NCI-H510A (cell line): ENCODE data around the gene PES1.
"Not testable (repeated sequence)": the region's sequence is repeated elsewhere in the genome, so short reads cannot be mapped to it uniquely, and the experiment has no call there.

Experiments used
- DNase-seq: peaks from one replicate; lab custom pipeline; 2025; lab: John Stamatoyannopoulos, UW

The PES1 gene

DNA sequence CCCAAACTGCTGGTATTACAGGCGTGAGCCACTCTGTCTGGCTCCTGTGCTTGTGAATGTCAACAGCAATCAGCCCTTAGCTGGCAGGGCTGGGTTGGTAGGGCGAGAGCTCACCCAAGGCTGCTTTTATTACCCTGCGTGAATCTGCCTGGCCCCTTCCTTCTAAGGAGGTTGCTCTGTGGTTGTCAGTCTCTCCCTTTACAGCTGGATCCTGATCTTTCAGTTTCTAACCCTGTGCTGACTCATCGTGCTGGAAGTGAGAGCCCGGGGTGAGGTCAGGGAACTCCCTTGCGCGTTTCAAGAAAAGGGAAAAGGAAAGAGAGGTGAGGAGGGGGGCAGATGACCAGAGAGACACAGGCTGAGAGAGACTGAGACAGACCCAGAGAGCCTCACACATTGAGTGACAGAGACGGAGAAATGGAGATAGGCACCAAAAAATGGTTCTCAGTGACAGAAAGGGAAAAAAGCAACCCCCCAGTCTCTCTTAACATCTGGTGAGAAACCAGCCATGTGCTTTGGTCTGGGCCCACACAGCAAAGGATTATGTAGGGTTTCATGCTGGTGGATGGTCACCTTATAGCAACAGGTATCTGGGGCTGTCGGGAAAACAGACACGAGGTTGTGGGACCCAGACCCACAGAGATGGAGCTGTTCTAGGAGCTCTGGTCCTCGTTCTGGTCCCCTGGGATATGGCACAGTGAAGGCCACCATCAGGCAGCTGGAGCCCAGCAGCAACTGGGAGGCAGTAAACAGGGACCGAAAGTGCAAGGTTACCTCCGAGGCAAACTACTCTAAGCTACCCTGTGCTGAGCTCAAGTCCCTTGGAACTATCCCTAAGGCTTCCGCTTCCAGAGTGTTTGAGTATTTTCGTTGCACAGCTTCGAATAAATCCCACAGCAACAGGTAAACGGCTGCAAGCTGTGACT, 17.8 kb upstream of the PES1 start:
- DNase-seq = no peak

DNA sequence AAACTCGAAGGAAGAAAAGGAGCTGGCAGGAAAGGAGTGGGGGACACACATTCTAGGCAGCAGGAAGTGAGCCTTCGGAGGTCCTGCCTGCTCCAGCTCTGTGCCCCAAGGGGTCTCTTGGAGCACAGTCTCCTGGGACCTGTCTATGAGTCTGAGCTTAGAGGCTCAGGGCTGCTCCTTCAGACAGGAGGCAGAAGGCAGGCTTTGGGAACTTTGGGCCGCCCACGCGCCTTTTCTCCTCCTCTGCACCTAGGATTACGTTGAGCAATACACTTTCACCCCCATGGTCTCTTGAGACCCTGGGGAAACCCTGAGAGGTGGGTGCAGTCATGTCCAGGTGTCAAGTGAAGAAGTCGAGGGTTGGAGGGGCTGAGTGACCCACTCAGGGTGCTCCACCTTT, 16.2 kb upstream of the PES1 start:
- no peak for DNase-seq

DNA sequence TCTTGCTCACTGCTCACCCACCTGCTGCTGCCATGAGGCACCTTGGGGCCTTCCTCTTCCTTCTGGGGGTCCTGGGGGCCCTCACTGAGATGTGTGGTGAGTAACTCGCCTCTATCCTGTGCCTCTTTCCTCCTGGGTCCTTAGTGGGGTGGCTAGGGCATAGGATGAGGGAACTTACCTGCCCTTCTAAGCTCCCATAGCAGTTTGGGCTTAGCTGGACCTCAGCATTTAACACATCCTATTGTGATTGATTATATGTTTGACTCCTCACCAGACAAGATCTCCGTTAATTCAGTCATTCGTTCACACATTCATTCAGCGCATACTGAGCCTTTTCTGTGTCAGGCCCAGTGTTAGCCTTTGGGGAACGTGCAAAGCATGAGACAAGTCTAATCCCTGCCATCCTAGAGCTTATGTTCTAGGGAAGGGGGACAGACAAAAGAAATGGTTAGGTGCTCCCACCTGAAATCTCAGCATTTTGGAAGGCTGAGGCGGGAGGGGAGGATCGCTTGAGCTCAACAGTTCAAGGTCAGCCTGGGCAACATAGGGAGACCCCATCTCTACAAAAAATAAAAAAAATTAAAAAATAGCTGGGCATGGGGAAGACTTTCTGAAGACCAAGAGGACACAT, 15.7 kb upstream of the PES1 start:
- DNase-seq = no peak

DNA sequence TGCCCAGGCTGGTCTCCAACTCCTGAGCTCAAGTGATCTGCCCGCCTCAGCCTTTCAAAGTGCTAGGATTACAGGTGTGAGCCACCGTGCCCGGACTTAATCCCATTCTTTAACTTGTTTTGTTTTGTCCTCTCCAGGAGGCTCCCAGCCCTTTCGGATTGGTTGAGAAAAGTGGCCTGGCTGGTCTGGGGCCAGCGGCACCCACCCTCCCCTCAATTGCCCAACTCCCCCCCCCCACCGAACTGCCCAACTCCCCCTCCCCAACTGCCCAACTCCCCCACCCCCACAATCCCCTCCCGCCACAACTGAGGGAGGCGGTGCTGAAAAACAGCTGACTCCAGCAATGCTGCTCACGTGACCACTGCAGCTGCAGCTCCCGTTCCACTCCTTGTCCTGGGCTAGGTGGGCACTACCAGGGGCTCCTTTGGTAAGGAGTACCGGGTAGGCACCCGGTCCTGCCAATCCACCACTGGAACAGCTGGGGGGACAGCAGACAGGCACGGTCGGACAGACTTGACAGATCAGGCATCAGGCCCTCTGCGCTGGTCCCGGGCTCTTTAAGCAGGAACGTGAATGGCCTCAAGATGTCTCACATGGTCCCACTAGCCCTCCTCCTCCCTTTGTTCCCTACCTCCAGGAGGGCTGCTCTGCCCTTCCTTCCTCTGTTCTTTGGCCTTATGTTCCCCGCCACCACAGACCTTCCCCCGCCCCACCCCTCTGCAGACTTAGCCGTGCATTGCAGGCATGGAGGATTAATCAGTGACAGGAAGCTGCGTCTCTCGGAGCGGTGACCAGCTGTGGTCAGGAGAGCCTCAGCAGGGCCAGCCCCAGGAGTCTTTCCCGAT, 15.0 kb upstream of the PES1 start, which contains the start of gene TCN2:
TSS of gene TCN2 (plus strand) at position 720 of the 845 bp plus-strand sequence. CDS start 158 bp downstream, outside the sequence.
- DNase-seq = peak; percentile 57

DNA sequence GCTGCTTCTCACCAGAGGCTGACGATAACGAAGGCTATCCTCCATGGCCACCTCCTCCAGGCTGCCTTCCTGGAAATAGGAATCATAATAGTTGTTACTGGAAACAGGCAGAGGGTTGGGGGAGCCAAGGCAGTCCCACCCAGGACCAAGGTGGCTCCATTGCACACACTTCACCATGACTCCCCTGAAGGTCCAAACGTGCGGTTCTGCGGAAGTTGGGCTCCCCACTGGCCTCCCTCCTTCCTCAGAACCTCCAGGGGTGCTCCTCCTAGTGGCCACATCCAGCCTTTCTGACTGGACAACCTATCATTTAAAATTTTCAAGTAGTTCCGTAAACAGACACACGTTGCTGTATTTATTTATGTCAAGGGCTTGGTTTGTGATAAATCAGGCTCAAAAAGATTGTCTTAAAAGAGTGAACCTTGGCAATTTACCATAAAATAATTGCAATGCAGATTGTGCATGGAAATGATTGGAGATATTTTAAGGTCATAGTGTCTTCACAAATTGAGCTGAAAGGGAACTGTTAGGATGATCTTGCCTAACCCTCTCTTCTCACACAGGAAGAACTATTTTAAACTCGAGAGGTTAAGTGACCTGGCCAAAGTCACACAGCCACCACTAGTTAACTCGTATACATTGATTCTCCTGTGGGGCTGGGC, 13.9 kb upstream of the PES1 start:
- peak; percentile 12 for DNase-seq

DNA sequence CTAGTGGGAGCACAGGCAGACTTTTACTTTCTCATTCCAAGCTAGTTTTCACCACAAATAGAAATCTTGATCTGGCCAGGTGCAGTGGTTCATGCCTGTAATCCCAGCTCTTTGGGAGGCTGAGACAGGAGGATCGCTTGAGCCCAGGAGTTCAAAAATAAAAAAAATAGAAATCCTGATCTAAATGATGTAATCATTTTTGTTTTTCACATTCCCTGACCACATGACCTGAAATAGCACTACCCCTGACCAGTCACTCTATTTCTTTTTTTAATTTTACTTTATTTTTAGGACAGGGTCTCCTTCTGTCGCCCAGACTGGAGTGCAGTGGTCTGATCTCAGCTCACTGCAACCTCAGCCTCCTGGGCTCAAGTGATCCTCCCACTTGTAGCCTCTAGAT, 13.0 kb upstream of the PES1 start:
- DNase-seq = no peak

DNA sequence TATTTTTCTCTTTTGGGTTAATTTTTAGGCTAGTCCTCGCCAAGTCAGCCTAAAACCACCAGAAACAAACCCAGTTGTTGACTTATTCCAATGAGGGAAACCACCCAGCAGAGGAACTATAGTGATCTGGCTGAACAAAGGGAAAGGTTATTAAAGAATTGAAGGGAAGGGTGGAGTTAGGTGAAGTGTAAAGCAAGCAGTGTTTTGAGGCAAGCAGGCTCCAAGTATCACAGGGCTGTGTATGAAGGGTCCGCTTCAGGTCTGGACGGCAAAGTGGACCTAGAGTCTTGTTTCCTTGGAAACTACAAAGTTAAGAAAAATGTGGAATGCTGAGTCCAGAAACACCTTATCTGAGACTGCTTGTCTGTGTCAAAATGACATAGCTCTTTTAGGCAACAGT, 12.1 kb upstream of the PES1 start:
- no peak for DNase-seq

DNA sequence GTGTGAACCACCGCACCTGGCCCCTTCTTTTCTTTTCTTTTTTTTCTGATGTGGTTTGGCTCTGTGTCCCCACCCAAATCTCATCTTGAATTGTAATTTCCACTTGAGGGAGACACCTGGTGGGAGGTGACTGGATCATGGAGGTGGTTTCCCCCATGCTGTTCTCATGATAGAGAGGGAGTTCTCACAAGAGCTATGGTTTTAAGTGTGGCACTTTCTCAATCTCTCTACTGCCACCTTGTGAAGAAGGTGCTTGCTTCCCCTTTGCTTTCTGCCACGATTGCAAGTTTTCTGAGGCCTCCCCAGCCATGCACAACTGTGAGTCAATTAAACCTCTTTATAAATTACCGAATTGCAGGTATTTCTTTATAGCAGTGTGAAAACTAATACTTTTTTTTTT, 10.3 kb upstream of the PES1 start:
- DNase-seq = no peak

DNA sequence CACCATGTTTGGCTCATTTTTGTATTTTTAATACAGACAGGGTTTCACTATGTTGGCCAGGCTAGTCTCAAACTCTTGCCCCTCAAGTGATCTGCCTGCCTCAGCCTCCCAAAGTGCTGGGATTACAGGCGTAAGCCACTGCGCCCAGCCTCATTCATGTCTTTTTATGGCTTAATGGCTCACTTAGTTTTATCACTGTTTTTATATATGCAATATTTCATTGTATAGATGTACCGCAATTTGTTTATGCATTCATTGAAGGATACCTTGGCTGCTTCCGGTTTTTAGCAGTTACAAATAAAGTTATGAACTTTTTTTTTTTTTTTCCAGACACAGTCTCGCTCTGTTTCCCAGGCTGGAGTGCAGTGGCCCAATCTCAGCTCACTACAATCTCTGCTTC, 9.8 kb upstream of the PES1 start:
- no peak for DNase-seq

DNA sequence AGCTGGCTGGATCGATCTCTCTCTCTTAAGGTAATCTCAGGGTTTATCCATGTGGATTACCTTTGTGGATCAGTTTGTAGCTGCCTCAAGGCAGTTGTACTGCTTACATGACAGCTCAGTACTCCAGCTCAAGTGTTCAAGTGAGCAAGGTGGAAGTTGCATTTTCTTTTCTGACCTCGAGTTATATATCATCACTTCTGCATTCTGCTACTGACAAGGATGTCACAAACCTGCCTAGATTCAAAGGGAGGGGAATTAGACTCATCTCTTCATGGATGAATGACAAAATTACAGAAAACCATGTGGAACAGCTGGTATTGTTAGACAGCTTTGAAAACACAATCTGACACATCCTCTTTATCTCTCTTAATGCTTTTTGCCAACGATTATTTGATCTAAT, 9.2 kb upstream of the PES1 start:
- no peak for DNase-seq

DNA sequence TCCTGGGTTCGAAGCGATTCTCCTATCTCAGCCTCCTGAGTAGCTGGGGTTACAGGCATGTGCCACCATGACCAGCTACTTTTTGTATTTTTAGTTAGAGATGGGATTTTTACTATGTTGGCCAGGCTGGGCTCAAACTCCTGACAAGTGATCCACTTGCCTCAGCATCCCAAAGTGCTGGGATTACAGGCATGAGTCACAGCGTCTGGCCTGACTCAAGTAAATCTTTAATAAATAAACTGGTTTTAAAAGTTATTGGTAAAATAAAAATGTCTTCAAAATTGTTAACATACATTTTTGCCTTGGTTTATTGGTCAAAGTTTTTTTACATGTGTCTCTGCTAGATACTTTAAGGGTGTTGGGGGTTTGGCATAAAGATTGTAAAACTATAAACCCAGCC, 7.3 kb upstream of the PES1 start:
- no peak for DNase-seq

DNA sequence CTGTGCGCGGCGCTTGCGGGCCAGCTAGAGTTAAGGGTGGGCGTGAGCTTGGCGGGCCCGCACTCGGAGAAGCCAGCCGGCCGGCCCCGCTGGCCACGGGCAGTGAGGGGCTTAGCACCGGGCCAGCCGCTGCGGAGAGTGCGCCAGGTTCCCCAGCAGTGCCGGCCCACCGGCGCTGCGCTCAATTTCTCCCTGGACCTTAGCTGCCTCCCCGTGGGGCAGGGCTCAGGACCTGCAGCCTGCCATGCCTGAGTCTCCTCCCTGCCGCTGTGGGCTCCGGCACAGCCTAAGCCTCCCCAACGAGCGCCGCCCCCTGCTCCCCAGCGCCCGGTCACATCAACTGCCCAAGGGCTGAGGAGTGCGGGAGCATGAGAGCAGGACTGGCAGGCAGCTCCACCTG, 5.2 kb upstream of the PES1 start:
- DNase-seq = no peak

DNA sequence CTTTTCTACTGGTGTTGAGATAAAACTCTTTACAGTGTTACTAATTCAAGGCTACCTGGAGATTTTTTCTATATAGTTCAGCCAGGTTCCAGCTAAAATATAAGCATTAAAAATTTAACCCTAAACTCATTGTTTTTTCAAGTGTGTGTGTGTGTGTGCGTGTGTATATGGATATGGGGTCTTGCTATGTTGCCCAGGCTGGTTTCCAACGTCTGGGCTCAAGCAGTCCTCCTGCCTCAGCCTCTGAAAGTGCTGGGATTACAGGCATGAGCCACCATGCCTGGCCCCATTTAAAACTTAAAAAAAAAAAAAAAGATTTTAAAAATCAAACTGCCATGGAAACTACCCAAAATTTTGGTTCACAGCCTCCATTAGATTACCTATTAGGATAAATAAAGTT, 4.5 kb upstream of the PES1 start:
- DNase-seq = no peak

DNA sequence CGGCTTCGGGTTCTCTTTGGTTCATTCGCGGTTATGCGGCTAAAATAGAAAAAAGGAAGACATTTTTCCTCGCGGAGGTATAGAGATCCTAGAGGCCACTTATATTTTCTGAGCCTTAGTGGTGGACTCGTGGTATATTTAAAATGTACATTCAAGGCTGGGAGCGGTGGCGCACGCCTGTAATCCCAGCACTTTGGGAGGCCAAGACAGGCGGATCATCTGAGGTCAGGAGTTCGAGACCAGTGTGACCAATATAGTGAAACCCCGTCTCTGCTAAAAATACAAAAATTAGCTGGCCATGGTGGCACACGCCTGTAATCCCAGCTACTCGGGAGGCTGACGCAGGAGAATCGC, 627 bp upstream of the PES1 start:
- not testable (repeated sequence) for DNase-seq

DNA sequence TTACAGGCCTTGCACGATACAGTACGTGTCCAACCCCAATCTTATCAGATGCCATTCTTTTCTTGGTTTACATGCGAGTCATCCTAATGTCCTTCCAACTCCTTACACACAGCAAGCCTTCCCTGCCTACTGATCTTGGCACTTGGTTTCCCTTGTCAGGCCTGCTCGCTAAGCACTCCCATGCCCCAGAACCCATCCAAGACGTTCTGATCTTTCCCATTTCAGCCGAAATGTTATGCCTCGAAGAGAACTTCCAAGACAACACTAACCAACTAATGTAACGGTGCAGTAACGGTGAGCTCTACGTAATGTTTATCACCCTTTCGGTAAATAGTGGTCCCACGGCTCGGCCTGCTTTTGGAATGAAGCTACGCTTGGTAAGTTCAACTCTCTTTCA, 521 bp downstream of the PES1 start:
- DNase-seq = no peak

DNA sequence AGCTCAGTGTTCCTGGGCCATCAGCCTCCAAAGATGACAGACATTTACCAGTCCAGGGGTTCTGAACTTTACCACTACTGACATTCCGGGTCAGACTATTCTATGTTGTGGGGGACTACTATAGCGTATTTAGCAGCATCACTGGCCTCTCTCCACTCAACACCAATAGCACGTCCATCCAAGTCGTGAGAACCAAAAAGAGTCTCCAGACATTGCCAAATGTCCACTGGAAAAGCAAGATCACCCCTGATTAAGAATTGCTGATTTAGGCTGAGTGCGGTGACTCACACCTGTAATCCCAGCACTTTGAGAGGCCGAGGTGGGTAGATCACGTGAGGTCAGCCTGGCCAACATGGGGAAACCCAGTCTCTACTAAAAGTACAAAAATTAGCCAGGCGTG, 5.3 kb downstream of the PES1 start:
- DNase-seq = no peak

DNA sequence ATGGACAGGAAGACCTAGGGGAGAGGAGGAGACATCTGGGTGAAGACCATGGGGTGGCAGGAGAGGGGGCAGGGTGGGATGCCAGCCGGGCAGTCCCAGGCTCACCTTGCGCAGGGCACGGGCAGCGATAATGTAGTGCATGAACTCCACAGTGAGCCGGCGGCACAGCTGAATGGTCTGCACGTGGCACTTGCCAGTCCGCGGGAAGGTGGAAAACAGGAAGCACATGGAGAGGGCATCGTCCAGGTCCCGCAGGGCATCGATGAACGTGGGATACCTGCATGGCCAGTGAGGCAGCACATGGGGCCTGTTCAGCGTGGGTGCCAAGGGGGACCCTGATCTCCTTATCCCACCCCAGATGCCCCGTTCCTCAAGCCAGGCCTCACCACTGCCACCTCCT, 7.3 kb downstream of the PES1 start:
- no peak for DNase-seq

DNA sequence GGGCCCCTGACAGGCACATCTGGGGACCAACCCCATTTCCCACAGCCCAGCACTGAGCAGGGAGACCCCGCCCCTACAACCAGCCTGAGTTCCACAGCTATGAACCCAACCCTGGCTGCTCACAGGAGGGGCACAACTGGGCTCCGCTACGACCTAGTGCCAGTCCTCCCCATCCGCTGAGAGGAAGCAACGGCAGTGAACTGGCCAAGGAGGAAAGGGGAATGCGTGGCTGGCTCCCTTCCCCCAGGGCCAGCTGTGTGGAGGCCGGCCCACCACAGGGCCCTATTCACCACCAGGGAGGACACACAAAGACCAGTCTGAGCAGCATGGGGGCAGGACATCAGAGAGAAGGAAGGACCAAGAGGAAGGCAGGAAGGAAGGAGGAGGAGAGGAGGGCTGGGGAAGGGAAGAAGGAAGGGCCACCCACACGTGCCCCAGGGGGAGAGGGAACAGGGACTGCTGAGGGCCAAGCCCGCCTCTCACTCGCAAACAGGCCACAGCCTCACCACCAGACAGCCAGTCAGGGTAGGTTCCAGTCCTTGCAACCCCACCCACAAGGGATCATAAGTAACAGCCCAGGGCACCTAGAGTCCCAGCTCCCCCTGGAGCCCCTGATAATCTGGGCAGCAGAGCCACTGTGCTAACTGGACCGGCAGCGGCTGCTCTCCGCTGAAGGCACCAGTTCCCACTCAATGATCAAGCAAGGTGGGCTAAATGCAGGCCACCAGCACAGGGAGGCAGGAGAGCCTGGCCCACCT, 8.7 kb downstream of the PES1 start:
- DNase-seq = no peak

DNA sequence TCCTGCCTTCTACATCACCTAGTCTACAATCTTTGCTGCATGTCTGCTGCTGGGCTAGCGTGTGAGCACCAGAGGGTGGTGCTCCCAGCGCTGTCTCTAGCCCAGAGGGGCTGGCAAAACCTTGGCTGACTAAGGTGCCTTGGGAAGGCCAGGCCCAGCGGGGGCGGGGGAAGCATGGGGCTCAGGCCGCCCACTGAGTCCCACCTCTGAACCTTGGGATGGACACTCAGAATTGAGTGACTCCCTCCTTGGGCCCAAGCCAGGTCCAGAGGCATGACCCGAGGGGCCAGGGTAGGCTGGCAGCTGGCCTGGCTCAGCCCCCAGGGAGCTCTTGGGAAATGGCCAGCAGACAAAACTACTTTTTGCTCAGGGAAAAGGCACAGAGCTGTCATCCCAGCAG, 9.7 kb downstream of the PES1 start:
- no peak for DNase-seq

DNA sequence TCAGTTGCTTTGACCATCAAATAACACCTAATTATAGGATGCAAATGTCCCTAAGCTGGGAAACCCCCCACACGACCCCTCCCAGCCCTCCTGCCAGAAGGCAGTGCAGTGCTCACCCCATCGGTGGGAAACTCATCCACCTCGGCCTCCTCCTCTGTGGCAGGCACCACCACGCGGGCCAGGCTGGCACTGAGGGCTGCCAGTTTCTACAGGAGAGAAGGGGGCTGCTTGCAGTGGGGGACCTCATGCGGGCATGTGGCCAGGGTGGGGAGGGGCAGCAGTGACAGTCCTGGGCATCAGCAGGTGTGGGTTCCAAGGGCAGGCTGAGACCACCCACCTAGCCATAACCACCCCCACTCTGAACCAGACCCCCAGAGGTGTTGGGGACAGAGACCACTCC, 10.8 kb downstream of the PES1 start:
- DNase-seq = no peak

DNA sequence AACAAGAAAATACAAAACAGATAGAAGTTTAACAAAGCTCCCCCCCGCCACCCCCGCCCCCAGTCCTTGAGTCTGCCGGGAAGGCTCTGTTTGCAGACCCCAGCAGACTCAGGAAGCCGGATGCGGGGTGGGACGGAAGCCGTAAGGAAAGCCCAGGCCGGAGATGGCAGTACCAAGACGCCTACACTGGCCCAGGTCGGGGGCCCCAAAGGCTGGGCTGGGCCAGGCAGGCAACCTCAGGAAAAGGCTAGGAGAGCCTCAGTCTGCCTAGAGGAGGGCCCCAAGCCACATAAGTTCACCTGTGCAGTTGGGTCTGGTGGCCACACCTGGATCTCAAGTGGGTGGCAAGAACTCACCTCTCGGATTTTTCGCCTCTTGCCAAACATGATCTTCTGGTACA, 13.2 kb downstream of the PES1 start:
- no peak for DNase-seq
